Glomerular endothelial cell (primary cell): ENCODE data around the gene PKN3. TPM values are rescaled to one million over a fixed set of nuclear protein-coding genes. Genes with fewer than 3 reads are reported as not detected.
A peak's percentile ranks its signal among the peaks of the same experiment; 100 is the strongest.
"Not testable (repeated sequence)": the region's sequence is repeated elsewhere in the genome, so short reads cannot be mapped to it uniquely, and the experiment has no call there.

Experiments used
- DNase-seq: peaks from one replicate; pipeline ENCODE4 v3.0.0-alpha.2; 2011; ENCODE audit warnings: low read depth, low spot score; ENCODE audit errors: extremely low read depth
- total RNA-seq: library from RNA; depleted of rRNA; stranded (reverse); fragments of >200 nt; gene quantifications from 2 replicates; pipeline ENCODE4 v1.2.3, GENCODE V29; 2015

The PKN3 gene
- 14.8 and 16.9 TPM in 2 replicates for total RNA-seq

DNA sequence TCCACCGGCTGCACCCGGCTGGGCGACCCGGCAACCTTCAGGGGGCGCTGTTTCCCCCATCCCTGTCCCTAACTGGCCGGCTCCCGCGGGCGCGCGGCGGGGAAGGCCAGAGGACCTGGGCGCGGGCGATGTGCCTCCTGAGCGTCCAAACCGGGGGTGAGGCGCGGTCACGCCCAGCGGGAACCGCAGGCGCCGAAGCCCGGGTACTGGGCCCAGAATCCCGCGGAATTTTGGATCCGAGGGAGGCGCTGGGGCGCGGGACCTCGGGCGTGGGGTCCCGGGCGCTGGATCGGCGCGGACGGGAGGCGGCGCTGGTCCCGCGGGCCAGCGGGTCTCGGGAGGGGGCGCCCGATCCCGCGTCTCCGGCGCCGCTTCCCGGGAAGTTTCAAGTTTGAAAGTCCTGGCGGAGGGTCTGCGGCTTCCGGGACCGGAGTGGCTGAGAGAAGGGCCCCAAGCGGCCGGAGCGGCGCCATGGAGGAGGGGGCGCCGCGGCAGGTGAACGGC lies at the start of gene PKN3:
Gene PKN3 (plus strand): TSS at position 59 of the 504 bp plus-strand sequence. CDS start 413 bp downstream, at position 472.
- DNase-seq: no peak

DNA sequence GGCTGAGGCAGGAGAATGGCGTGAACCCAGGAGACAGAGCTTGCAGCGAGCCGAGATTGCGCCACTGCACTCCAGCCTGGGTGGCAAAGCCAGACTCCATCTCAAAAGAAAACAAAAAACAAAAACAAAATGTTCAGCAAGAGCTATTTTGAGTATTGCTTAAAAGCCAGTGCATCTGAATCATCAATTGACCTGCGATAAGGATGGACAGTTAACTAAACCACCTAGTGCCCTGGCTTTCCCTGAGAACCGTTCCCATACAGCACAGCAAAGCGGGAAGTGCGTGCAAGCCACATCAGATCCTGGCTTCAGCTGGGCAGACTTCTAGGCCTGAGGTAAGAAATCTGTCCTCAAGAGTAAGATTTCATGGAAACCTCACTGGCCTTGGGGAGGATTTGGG lies 48.4 kb upstream of the PKN3 start:
- no peak for DNase-seq

DNA sequence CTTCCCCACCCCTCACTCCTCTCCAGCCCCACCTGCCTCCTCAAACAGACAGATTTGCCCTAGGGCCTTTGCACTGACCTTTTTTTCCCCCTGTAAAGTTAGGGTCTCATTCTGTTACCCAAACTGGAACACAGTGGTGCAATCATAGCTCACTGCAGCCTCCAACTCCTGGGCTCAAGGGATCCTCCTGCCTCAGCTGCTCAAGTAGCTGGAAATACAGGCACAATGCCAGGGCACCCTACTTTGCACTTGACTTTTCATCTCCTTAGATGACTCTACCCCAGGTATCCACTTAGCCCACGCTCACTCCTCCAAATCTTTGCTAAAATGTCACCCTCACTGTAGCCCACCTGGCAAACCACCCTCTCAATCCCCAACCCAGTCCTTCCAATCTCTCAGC lies 47.8 kb upstream of the PKN3 start:
- DNase-seq: no peak

DNA sequence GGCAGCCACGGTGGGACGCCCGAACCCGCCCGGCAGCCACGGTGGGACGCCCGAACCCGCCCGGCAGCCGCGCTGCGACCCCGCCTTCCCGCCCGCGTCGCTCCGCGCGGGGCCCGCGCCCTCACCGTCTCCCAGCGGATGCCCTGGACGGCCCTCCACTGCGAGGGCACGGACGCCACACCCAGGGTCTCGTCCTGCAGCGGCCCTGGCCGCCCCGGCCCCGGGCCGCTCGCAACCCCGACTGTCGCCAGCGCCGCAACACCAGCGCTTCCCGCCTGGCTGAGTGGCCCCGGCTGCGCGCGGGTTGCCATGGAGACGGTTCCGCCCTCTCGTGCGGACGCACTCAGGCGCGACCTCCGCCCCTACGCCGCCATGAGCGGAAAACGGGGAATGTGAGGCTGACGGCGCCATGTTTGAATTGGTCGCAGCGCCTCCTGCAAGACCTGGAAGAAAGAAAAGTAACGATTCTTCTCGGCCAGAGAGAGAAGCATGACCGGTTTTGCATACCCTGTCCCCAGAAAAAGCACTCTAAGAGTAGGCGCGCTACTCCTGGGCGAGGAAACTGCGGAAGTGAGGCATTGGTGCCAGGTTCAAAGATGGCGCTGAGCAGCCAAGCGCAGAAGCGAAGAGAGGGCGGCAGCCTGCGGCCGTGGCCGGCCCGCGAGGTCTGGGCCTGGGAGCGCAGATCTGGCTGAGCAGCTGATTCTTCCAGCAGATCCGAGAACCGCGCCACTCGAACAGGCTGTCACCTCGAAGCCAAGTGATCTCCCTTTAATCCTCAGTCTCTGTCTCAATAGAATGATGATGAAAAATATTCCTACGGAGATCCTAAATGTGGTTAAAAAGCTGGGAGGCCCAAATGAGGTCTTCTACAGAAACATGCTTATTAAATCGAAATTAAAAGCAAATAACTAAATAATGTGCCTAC lies 45.6 kb upstream of the PKN3 start, which contains the start of gene DYNC2I2:
Gene DYNC2I2 (minus strand): TSS at position 432 of the 928 bp plus-strand sequence. CDS start 121 bp downstream, at position 311.
- DNase-seq: peak; percentile 79

DNA sequence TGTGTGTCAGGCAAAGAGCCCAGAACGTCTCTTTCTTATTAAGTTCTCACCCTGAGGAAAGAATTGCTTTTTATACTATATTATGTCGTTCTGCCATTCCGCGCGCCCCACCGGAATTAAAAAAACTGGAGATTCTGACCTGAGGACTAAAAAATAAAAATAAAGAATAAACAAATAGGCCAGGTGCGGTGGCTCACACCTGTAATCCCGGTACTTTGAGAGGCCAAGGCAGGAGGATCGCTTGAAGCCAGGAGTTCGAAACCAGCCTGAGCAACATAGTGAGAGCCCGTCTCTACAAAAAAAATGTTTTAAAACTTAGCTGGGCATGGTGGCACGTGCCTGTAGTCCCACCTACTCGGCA lies 45.0 kb upstream of the PKN3 start:
- no peak for DNase-seq

DNA sequence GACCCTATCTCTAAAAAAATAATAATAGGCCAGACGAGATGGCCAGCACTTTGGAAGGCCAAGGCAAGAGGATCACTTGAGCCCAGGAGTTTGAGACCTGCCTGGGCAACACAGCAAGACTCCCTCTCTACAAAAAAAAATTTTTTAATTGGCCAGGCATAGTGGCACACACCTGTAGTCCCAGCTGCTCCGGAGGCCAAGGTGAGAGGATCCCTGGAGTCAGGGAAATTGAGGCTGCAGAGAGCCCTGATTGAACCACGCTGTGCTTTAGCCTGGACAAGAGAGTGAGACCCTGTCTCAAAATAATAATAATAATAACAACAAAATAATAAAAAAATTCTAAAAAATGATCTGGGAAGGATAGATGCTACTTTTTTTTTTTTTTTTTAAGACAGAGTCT lies 44.5 kb upstream of the PKN3 start:
- no peak for DNase-seq

DNA sequence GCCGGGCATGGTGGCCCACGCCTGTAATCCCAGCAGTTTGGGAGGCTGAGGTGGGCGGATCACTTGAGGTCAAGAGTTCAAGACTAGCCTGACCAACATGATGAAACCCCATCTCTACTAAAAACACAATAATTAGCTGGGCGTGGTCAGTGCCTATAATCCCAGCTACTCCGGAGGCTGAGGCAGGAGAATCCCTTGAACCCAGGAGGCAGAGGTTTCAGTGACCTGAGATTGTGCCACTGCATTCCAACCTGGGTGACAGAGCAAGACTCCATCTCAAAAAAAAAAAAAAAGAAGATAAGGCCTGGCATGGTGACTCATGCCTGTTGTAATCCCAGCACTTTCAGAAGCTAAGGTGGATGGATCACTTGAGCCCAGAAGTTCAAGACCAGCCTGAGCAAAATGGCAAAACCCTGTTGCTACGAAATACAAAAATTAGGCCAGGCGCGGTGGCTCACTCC lies 35.8 kb upstream of the PKN3 start:
- not testable (repeated sequence) for DNase-seq

DNA sequence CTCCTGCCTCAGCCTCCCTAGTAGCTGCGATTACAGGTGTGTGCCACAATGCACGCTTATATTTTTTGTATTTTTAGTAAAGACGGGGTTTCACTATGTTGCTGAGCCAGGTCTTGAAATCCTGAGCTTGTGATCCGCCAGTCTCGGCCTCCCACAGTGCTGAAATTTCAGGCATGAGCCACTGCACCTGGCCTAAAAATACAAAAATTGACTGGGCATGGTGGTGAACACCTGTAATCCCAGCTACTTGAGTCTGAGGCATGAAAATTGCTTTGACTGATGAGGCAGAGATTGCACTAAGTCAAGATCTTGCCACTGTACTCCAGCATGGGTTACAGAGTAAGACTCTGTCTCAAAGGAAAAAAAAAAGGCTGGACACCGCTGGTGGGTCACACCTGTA lies 32.5 kb upstream of the PKN3 start:
- DNase-seq: no peak

DNA sequence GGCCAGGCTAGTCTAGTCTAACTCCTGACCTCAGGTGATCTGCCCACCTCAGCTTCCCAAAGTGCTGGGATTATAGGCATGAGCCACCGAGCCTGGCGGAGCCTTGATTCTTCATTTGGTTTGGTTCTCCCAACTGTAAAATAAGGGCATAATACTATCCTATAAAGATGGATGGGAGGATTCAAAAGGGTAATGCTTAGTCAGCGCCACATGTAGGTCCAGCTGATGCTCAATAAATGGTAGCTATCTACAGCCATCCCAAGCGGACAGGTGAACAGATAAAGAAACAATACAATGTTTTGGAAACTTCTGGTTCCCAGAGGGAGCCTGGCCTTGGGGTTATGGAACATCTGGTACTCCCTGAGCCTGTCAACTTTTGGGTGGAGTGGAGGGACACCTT lies 26.9 kb upstream of the PKN3 start:
- no peak for DNase-seq

DNA sequence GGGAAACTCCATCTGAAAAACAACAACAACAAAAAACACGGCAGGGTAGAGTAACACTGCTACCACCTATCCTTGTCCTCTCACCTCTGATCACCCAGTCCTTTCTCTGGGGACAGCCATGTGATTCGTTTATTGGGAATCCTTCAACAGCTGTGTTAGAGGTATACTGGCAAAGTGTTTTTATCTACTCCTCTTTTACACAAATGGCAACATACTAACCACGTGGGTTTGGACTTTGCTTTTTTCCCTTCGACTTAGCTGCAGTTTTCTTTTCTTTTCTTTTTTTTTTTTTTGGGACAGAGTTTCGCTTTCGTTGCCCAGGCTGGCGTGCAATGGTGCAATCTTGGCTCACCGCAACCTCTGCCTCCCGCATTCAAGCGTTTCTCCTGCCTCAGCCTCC lies 24.5 kb upstream of the PKN3 start:
- DNase-seq: no peak

DNA sequence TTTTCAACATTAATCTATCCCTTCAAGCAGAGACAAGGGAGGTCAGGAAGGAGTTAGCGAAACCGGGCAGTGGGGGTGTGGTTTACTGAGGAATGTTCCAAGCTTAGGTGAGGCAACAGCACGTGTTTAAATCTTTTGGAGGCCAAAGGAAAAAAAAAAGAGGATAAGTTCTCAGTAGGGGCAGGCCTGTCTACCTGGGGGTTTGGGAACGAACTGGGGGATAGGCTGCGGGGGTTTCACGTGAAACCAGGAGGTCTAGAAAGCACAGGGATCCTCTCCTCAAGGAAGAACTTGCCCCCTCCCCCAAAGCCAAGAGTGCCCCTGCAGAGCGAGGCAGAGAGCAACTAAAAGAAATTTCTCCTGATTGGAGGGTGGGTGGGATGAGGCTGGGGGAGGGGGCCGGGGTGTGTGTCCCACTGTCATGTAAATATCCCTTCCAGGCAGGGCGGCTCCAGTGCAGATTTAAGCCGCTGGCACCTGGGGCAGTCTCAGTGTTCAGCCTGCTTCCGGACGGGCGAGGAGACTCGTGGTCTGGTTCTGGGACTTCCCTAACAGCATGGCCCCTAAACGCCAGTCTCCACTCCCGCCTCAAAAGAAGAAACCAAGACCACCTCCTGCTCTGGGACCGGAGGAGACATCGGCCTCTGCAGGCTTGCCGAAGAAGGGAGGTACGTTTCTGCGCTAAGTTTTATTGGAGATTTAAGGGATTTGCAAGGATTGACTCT lies 18.8 kb upstream of the PKN3 start:
- DNase-seq: no peak

DNA sequence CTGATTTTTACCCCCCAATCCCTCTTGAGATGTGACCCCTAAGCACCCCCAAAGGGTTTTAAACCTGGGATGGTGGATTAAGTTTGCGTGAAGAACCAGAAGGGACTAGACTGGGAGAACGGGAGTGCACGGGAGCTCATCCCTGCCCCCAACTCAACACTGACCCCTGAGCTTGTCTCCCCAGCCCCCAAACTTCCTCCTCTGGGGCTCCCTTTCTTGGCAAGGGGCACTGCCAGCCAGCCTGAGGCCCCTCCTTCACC lies 18.3 kb upstream of the PKN3 start:
- no peak for DNase-seq

DNA sequence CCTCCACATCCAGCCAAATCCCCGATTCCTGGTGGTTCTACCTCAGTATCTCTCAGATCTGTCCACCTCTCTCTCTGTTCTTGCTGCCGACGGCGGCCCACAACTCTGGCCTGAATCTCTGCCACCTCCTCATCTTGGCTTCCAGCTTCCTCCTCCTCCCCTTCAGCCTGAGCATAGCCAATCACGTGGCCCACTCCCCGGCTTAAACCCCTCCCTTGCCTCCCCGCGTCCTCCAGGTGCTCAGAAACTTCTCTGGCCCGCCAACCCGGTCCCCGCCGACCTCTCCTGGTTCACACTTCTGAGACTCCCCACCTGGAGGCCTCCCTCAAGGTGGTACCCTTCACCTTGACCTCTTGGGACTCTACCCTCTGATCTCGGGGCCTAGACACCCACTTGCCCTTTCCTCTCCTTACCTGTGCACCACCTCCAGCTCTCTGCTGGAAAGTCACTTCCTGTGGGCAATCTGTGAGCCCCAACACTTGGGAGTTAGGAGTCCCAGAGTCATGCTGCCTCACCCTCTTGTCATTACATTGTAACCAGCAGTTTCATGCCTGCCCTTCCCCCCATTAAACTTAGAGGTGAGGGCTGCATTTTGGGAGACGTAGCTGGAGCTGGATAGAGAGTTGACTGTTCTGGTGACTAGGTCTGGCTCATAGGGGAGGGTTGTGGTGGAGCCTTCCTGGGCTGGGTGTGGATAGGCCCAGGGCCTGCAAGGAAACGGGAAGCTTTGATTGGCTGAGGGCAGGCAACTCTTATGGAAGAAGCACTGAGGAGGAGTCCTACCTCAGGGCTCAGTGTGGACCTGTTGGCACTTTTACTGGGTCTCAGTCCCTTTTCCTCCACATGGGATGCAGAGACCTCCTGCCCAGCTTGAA lies 17.7 kb upstream of the PKN3 start:
- DNase-seq: no peak

DNA sequence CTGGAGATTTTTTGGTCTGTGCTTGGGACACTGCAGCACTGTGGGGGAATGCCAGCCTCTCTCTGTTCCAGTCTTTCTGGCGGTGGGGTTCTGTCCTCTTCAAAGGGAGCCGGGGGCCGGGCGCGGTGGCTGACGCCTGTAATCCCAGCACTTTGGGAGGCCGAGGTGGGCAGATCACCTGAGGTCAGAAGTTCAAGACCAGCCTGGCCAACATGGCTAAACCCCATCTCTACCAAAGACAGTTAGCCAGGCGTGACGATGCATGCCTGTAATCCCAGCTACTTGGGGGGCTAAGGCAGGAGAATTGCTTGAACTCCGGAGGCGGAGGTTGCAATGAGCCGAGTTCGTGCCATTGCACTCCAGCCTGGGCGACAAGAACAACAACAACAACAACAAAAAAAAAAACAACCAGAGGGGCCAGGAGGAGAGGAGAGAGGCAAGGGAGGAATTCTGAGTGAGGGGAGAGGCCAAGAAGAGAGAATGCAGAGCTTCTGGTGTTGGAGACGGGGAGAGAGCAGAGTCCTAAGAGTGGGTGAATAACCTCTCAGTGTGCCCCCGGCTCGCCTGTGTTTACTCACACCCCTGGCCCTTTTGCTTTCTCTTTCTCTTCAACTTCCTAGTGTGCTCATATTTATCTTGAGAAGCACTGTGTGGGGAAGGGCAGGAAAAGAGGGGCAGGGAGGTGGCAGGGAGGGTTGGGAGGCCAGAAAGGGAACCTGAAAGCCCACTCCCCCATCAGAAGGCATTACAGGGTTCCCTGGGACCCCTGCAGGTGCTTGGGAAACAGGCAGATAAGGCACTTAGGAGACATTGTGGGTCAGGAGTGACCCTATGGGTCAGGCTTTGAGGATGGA lies 16.4 kb upstream of the PKN3 start:
- DNase-seq: no peak

DNA sequence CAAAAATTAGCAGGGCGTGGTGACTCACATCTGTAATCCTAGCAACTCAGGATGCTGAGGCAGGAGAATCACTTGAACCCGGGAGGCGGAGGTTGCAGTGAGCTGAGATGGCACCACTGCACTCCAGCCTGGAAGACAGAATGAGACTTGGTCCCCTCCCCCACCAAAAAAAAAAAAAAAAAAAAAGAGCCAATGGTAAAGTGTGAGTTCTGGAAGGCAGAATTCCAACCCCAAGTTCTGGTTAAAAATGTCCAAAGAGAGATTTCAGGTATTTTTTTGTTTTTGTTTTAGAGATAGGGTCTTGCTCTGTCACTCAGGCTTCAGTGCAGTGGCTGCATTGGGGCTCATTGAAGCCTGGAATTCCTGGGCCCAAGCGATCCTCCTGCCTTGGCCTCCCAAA lies 14.8 kb upstream of the PKN3 start:
- no peak for DNase-seq

DNA sequence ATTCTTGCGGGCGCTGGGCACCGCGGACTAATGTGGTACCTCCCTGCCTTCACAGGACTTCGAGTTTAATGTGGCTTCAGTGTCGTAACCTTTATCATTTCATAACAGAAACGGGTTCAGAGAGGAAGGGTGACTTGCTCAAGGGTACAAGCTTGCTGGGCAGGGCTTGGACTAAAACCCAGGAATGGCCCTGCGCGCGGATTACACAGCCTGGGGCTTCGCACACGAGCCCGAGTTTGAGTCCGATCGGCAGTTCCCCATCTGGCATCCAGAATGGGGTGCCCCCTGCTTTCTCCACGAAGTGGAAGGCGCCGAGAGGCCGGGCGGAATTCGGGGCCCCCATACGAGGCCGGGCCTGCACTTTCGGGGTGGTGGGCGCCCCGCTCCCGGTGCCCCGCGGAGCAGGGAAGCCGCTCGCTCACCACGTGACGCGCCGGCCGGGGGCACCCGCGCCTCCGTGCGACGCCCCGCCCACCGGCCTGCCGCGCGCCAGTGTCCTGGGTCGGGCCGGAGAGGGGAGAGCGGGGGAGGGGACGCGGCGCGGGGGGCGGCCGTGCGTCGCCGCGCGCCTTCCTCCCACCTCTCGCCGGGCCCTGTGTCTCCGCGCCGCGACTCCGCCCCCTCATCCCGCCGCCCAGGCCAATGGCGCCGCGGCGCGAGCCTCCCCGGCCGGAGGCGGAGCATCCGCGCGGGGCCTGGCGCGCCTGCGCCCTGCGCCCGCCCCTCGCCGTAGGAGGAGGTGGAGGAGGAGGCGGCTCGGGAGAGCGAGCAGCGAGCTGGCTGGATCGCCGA lies 13.6 kb upstream of the PKN3 start, which contains the start of gene SET:
Gene SET (plus strand): TSS at position 722 of the 792 bp plus-strand sequence. CDS start 361 bp downstream, outside the sequence.
- no peak for DNase-seq

DNA sequence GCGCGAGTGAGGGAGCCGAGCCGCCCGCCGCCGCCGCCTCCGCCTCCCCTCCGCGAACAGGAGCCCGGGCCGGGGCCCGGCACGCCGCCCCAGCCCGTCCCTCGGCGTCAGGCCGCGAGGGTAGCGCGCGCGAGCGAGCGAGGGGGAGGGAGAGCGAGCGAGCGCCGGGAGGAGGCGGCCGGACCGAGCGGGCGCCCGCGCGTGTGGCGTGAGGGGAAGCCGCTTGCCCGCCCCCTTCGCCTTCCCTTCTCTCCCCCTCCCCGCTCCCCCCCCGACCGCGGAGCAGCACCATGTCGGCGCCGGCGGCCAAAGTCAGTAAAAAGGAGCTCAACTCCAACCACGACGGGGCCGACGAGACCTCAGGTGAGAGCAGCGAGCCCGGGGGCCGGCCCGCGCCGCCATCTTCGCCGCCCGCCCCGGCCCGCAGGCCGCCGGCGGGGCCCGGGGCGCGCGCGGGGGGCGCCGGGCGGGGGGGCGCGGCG lies 13.0 kb upstream of the PKN3 start:
- no peak for DNase-seq

DNA sequence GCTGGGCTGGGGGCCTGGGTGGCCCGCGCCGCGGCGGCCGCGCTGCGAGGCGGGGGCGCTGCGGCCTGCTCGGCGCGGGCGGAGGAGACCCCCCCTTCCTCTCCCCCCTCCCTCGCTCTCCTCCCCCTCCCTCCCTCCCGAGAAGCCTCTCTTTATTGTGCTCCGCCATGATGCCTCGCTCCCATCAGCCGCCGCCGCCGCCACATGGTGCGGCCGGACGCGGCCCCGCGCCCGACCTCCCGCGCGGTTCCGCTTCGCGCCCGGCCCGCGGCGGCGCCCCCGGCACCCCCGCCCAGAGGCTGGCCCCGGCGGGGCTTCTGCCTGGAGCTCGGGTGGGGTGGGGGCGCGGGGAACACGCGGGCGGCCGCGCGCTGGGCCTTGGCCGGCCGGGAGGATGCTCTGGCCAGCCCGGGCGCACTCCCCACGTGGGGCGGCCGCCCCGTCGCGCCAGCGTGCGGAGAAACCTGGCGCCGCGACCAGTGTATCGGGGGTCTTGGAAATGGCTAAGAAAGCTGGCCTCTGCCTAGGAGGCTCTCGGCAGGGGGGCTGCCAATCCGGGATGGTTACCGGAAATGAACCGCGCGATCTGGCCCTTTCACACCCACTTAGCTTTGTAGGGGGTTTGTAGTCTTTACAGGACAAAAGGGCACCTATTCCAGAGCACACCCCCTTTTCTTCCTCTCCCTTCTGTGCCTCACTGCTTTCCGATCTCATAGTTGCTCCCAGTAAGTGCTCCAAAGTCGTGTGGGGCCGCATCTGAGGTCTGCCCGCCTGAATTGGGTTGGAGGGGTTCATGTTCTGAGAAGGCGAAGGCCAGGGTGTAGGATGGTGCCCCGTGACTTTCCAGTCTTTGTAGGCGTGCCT lies 12.3 kb upstream of the PKN3 start:
- no peak for DNase-seq
